Sciatic nerve (tissue), 2 donors: ENCODE data around the gene IGF2BP1. TPM values are rescaled to one million over a fixed set of nuclear protein-coding genes. Genes with fewer than 3 reads are reported as not detected.
"Not testable (repeated sequence)": the region's sequence is repeated elsewhere in the genome, so short reads cannot be mapped to it uniquely, and the experiment has no call there.

Source experiments
- ATAC-seq: fragments of 200-7000 bp; cut with Tn5 transposase; one replicate; pipeline ENCODE4 v1.9.1; 2020; ENCODE audit warnings: mild to moderate bottlenecking, moderate library complexity
- DNase-seq: peaks from one replicate; pipeline ENCODE4 v3.0.0-alpha.2; 2020; ENCODE audit warnings: low spot score
- intact Hi-C: fragments of 100-400 bp; cut with DNase I; formaldehyde crosslinking; loops from one replicate; pipeline ENCODE4 v1.14.2; 2022
- total RNA-seq: library from RNA; stranded (reverse); fragmentation: NEBNext Ultra II Directional; extraction: Animal tissue kit (Norgen Biotek cat#: 25700); gene quantifications from one replicate; pipeline ENCODE4 v1.2.1, GENCODE V29; 2021
- donor health status: DM: no; HTN: no; CAD: no.
- donor health status: DM: no; HTN: no; CAD: no.

IGF2BP1 gene
- total RNA-seq, 1 donor from 2014 or later, result not detected

DNA sequence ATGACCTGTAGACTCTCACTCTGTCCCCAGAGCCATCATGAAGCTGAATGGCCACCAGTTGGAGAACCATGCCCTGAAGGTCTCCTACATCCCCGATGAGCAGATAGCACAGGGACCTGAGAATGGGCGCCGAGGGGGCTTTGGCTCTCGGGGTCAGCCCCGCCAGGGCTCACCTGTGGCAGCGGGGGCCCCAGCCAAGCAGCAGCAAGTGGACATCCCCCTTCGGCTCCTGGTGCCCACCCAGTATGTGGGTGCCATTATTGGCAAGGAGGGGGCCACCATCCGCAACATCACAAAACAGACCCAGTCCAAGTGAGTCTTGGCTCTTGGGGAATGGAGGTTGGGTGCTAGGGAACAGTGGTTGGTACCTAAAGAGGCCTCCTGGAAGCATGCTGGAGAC lies 41.0 kb downstream of the IGF2BP1 start:
- ATAC-seq (no peak), DNase-seq (no peak)
- intact Hi-C loops, result no loop called here

DNA sequence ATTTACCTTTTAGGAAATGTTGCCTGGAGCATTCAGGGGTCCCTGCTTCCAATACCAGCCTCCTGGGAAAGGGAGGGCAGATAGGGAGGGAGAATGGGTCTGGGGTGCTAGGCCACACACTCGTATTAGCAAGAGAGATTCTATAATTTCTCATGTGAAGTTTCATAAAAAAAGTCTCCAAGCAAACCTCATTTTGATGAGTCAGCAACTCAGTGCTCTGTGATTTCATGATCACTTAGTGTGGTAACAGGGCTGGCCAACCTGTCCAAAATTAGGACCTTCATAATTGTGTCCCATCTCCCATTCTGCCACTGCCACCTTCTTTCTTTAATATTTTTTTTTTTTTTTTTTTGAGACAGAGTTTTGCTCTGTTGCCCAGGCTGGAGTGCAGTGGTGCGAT lies 41.4 kb downstream of the IGF2BP1 start:
- ATAC-seq, result no peak
- no peak for DNase-seq
- intact Hi-C loops, result no loop called here

DNA sequence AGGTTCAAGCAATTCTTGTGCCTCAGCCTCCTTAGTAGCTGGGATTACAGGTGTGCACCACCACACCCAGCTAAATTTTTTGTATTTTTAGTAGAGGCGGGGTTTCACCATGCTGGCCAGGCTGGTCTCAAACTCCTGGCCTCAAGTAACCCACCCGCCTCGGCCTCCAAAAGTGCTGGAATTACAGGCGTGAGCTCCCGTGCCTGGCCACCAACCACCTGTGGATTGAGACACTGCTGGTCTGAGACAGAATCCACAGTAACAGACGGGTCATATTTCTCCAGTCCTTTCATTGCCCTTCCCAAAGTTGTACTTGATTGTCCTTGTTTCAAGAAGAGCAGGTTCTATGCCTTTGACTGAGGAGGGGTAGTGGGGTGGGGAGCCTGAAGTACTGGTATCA lies 42.3 kb downstream of the IGF2BP1 start:
- intact Hi-C loops, ATAC-seq, DNase-seq: not testable (repeated sequence)

DNA sequence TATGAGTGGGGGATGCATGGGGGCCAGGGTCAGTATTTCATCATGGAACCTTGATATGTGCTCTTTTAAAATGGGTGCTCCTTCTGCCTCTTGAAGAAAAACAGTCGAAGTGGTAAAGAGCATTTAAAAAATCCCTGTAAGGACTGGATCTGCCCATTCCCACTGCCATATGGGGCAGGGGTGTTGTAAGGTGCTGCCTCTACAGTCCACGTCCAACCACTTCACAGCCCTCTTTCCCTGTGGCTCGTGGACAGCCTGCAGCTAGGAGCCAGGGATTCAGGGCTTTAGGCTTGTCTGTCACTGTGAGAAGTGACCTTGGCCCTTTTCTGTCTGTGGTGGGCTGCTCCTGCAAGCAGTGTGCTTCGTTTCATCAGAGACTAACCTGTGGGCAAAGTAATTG lies 44.3 kb downstream of the IGF2BP1 start:
- intact Hi-C loops, result no loop called here
- ATAC-seq, result no peak
- DNase-seq, result no peak

DNA sequence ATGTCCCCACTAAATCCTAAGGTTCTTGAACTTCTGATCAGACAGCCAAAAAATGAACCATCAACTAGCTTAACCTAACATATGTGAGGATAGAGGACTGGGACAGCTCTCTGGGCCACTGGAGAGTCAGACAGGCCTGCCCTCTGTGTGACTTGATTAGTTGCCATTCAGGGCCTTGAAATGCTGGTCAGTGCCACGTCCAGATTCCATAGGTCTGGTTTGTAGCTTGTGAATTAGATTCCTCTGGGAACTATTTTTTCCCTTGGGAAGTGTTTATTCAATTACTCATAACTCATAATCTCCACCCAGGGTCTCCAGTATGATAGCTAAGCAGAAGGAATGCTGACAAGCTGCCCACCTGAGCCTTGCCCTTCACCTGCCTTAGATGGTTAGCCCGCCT lies 48.2 kb downstream of the IGF2BP1 start:
- intact Hi-C loops, result no loop called here
- ATAC-seq, result no peak
- no peak for DNase-seq

DNA sequence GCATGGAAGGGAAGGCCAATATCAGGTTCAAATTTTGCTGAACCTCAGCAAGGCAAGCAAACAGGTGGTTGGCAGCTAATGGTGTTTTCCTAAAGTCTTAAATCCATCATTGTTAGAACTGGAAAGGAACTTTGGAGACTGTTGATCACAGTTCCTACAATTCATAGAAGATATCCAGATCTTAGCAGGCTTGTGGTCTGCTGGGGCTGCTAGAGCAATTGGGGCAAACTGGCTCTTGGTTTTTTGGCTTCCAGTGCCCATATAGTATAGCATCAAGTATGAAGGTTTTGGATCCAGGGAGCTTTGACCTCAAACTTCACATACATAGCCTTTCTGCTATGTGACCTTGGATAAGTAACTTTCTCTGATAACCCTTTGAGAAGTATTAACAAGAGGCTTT lies 49.7 kb downstream of the IGF2BP1 start:
- intact Hi-C loops, result no loop called here
- ATAC-seq (no peak), DNase-seq (no peak)

DNA sequence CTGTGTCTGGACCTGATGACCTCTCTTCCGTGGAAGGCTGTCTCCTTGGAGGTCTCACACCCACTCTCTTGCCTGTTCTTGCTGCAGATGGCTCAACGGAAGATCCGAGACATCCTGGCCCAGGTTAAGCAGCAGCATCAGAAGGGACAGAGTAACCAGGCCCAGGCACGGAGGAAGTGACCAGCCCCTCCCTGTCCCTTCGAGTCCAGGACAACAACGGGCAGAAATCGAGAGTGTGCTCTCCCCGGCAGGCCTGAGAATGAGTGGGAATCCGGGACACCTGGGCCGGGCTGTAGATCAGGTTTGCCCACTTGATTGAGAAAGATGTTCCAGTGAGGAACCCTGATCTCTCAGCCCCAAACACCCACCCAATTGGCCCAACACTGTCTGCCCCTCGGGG lies 52.1 kb downstream of the IGF2BP1 start:
- DNase-seq, result no peak
- intact Hi-C loops, result no loop called here
- no peak for ATAC-seq

DNA sequence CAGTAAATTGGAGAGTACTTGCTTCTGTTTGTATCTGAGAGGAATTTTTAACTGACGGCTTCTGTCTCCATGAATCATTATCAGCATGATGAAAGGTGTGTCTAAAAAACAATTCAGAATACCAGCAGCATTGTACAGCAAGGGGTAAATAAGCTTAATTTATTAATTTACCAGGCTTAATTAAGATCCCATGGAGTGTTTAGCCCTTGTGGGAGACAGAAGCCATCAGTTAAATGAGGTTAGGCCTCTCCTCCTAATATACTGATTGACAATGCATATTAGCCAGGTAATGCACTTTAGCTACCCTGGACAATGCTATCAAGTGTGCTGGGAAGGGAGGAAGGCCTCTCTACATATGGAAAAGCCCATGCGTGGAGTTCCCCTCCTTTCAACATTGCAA lies 53.4 kb downstream of the IGF2BP1 start:
- intact Hi-C loops, result no loop called here
- ATAC-seq (no peak), DNase-seq (no peak)

DNA sequence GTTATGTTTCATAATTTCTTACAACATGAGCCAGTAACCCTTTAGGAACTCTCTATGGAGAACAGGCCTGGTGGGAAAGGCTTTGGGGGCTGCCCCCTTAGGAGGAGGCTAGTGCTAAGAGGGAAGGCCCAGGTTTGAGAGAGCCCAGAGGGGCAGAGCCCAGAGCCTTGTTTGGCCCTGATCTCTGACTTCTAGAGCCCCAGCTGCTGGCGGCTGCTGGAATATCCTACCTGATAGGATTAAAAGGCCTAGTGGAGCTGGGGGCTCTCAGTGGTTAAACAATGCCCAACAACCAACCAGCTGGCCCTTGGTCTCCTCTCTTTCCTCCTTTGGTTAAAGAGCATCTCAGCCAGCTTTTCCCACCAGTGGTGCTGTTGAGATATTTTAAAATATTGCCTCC lies 54.1 kb downstream of the IGF2BP1 start:
- ATAC-seq (no peak), DNase-seq (no peak)
- intact Hi-C loops, result no loop called here

DNA sequence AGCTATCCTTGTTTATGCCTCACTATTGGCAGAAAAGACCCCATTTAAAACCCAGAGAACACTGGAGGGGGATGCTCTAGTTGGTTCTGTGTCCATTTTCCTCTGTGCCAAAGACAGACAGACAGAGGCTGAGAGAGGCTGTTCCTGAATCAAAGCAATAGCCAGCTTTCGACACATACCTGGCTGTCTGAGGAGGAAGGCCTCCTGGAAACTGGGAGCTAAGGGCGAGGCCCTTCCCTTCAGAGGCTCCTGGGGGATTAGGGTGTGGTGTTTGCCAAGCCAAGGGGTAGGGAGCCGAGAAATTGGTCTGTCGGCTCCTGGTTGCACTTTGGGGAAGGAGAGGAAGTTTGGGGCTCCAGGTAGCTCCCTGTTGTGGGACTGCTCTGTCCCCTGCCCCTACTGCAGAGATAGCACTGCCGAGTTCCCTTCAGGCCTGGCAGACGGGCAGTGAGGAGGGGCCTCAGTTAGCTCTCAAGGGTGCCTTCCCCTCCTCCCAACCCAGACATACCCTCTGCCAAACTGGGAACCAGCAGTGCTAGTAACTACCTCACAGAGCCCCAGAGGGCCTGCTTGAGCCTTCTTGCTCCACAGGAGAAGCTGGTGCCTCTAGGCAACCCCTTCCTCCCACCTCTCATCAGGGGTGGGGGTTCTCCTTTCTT lies 56.1 kb downstream of the IGF2BP1 start:
- DNase-seq (no peak), ATAC-seq (no peak)
- intact Hi-C loops, result no loop called here

DNA sequence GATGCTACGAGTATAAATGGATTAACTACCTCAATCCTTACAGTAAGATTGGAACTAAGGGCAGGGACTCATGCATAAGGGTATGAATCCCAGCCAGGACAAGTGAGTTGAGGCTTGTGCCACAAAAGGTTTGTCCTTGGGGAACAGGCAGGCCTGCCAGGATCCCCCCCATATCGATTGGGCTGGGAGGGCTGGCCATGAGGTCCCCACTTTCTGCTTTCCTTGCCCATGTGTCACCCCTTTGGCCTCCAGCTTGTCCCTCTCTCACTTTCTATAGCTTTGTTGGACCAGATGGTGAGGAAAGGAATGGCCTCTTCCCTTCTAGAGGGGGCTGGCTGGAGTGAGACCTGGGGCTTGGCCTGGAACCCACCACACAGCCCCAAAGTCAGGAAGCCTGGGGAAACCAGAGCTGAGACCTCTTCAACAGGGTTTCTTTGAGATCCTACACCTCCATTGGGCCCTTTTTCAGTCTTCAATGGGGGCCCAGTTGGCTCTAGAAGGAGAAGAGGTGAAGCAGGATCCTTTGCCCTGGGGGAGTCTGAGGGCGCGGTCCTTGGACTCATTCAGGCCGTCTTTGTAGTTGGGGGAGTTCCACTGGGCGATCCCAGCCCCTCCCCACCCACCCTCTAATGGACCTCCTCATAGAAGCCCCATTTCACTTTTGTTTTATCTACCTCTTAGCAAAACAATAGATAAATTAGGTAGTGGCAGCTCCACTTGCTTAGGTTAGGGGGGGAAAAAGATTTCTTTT lies 57.3 kb downstream of the IGF2BP1 start:
- intact Hi-C loops, result no loop called here
- ATAC-seq (no peak), DNase-seq (no peak)

DNA sequence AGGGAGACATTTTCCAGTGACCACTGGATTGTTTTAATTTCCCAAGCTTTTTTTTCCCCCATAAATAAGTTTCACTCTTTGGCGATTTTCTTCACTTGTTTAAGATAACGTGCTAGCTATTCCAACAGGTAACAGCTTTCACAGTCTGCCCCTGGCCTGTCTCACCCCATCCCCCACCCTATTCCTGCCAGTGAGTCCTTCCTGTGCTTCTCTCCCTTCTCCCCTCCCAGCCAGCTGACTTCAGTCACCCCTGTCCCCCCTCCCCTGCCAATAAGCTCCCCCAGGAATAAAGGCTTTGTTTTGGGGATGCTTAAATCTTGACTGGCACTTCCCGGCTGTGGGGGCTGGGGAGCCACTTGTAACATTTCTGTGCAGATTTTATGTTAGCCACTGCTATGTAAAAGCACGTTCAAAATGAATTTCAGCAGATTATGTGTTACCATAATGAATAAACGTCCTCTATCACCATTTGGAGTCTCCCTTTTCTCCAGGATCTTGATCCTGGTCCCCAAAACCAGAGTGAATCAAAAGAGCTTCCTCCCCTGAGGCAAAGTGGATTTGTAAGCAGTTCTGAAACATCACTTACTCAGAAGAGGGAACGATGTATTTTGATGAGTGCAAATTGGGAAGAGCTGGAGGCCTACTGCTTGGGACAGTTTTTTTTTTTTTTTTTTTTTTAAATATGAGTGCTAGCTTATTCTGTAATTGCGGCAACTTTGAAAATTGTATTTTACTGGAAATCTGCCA lies 58.2 kb downstream of the IGF2BP1 start:
- ATAC-seq (no peak), DNase-seq (no peak)
- intact Hi-C loops, result no loop called here

DNA sequence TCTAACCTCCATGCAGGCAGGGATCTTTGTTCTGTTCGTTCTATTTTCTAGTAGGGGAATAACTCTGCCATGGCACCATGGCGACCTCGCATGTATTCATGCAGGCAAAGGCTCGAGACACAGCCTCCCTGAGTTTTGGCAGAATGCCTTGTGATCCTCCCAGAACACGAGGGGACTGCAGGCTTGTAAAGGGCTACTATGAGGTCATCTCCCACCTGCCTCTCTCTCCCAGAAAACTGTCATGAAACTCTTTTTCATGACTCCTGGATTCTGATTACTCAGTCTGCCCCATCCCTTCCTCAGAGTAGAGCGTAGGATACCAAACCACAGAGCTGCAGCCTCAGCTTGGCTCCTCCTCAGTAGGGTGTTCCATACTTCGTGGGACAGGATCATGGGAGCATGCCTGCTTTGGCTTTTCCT lies 64.3 kb downstream of the IGF2BP1 start:
- ATAC-seq, result no peak
- intact Hi-C loops, result no loop called here

DNA sequence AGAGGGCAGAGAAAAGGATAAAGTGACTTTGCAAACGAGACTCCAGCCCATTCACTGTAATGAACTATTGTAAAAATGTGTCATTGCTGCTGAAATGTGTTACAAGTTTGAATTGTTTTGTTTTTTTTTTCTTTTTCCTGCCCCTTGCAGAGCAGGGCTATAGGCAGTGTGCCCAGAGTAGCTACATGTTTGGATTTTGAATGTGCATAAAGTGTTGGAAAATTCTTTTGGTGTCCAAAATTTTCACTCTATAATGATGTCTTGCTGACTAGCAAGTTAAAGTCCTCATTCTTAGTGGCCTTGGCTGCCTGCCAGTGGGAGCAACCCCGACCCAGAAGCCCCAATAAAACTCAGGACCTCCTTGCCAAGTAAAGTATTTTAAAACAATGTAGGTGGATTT lies 66.5 kb downstream of the IGF2BP1 start:
- intact Hi-C loops, result no loop called here
- ATAC-seq (no peak), DNase-seq (no peak)

More for the DNA sequence above, 64.3 kb downstream of the IGF2BP1 start:
- DNase-seq, result no peak

DNA sequence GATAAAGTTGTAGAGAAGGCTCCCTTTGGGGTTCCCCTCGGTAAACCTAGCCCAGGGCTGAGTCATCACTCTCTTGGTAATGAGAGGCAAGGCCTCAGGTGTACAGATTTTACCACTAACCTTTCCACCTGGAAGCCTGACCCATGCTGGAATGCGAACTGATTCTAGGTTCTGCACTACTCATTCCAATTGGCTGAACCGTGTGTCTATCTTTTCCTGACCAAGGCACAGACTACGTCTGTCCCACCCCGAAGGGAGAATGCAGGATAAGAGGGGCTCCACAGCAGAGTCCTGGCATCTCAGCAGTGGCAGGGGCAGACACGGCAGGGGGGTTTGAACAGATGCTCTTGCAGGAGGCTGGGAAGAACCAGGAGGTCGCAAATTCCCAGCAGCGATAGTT lies 70.0 kb downstream of the IGF2BP1 start:
- intact Hi-C loops, result no loop called here
- DNase-seq (no peak), ATAC-seq (no peak)

DNA sequence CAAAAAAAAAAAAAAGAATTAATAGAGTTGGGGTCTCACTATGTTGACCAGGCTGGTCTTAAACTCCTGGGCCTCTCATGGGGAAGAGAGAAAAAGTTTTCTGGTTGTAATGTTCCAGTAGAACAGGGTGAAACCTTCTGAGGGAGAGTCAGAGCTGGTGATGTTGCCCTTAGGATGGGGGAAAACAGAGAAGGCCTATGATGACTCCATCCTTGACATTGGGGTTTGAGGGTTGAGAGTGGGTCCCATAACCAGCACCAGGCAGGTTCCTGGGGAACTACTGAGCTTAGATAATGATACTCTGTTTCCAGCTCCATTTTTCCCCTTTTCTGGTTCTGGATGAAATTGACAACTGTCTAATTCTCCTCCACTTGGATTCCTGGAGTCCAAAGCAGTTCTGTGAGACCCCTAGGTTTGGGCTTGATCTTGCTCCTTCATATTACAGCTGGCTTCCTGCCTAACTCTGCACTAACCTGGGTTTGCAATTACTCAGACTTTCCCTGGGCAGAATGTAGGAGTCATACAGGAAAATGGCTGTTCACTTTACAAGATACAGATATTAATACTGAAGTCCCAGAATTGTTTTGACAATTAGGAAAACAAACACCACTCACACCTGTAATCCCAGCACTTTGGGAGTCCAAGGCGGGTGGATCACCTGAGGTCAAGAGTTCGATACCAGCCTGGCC lies 72.5 kb downstream of the IGF2BP1 start:
- intact Hi-C loops, result no loop called here
- ATAC-seq, result no peak

DNA sequence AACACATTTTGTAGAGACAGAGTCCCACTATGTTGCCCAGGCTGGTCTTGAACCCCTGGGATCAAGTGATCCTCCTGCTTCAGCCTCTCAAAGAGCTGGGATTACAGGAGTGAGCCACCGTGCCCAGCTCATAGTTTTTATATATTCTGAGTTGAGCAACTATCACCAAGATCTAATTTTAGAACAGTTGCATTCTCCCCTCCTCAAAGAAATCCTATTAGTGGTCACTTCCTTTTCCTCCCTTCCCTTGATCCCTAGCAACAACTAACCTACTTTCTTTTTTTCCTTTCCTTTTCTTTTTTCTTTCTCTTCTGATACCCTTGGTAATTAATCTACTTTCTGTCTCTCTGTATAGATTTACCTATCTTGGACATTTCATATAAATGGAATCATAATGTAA lies 73.9 kb downstream of the IGF2BP1 start:
- intact Hi-C loops, result no loop called here
- DNase-seq (no peak), ATAC-seq (no peak)

More for the DNA sequence above, 72.5 kb downstream of the IGF2BP1 start:
- DNase-seq, result no peak

DNA sequence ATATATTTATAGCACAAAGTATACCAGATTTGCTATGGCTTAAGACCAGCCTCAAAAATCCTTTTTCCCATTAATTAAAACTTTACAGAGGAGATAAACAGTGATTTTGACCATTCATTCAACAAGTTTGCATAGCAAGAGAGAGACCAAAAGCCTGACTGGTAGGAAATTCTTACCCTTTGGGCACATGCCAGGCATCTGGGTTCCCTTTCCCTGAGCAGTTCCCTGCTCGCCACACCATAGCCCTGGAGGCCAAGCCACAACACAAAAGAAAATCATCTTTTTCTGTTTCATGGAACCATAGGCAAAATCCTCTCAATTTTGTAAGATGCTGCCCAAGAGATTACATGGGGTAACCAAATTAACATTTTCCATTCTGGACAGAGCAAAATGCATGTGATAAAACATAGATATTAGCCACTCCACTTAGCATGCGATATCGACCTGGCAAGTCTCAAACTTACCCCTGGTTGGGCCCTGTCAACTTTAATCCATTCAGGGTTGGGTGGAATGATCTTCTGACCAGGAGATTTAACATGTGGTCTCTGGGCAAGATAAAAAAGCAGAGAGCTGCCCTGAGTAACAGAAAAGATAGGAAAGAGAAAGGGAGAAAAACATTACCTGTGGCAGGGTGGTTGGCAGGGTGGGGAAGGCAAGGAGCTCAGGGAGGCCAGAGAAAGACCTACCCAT lies 77.8 kb downstream of the IGF2BP1 start:
- DNase-seq (no peak), ATAC-seq (no peak)
- intact Hi-C loops, result no loop called here
